HG03095 (cell line): ENCODE data around the gene KCNQ2.

Source experiments
- ATAC-seq: cut with Tn5 transposase; IDR thresholded peaks from one replicate; pipeline ENCODE4 v1.9.1; 2021; ENCODE audit warnings: moderate library complexity; ENCODE audit not compliant: unreplicated experiment

Gene KCNQ2

GRCh38 chr20:63361519-63362435 lies 110.7 kb downstream of the KCNQ2 start:
- no peak for ATAC-seq

- no peak for ATAC-seq
Observed at GRCh38 chr20:63360850-63361518, 111.5 kb downstream of the KCNQ2 start, which contains the start of gene CHRNA4. TSS of gene CHRNA4 (minus strand) at chr20:63361349. CDS start at chr20:63361165, 184 bp downstream.

GRCh38 chr20:63359937-63360849 lies 112.3 kb downstream of the KCNQ2 start:
- no peak for ATAC-seq

- no peak for ATAC-seq
Observed at GRCh38 chr20:63359164-63359934, 113.1 kb downstream of the KCNQ2 start.

GRCh38 chr20:63357921-63358905 lies 114.2 kb downstream of the KCNQ2 start:
- ATAC-seq = no peak

- no peak for ATAC-seq
Observed at GRCh38 chr20:63356931-63357879, 115.2 kb downstream of the KCNQ2 start.

- no peak for ATAC-seq
Observed at GRCh38 chr20:63356511-63356910, 115.9 kb downstream of the KCNQ2 start.

- no peak for ATAC-seq
Observed at GRCh38 chr20:63355781-63356295, 116.6 kb downstream of the KCNQ2 start.

- ATAC-seq = no peak
Observed at GRCh38 chr20:63354636-63355350, 117.7 kb downstream of the KCNQ2 start.

GRCh38 chr20:63352811-63353221 lies 119.6 kb downstream of the KCNQ2 start:
- ATAC-seq = no peak

- no peak for ATAC-seq
Observed at GRCh38 chr20:63351811-63352591, 120.5 kb downstream of the KCNQ2 start.

GRCh38 chr20:63351326-63351700 lies 121.1 kb downstream of the KCNQ2 start:
- no peak for ATAC-seq

GRCh38 chr20:63350597-63351325 lies 121.7 kb downstream of the KCNQ2 start:
- ATAC-seq = no peak
